Amniotic stem cell (primary cell): ENCODE results near the gene EIF4B.
A peak's percentile ranks its signal among the peaks of the same experiment; 100 is the strongest.
"Not testable (repeated sequence)": the region's sequence is repeated elsewhere in the genome, so short reads cannot be mapped to it uniquely, and the experiment has no call there.

Source experiments
- DNase-seq: peaks from one replicate; lab custom pipeline; 2025; lab: John Stamatoyannopoulos, UW

The EIF4B gene

DNA sequence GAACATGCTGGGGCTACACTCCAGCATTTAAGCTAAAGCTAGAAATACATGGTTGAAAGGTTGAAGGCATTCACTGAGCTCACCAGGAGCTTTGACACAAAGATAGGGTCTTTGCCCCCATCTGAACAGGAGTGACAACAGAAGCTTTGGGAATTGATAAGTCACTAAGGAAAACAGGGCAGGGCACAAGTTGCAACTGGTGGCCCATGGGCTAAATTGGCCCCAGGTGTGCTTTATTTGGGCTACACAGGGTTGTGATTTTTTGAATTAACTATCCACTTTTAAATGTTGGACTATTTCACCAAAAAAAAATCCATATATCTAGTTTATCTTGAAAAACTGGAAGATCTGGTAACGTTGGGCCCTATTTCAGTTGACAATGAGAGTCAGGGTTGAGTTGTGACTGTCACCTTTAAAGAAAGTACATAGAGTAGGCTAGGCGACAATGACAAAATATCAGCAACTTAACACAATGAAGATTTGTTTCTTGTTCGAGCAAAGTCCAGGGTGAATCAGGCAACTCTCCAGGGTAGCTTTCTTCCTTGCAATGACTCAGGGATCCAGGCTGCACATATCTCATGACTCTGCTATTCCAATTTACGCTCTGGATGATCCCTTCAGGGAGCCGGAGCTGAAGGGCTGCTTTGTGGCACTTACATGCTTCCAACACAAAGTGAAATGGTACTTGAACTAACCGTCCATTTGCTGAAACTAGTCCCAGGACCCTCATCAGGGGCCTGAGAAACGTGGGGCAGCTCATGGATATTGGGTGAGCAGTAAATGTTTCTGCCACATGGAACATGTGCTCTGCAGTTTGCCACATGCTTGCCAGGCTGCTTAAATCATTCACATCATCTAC is 13.3 kb upstream of the EIF4B start:
- no peak for DNase-seq

DNA sequence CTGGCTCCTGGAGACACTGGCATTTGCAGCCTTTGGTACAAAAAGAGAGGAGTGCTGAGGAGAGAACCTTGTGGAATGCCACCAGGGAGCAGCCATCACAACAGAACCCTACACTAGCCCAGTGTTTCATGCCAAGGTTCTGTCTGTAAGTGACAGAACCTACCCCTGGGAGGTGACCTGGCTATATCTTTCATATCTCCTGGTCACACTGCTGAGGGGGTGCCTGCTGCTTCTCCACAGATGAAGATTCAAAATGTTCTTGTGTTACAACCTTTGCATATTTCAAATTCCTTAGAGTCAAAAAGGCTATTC is 12.7 kb upstream of the EIF4B start:
- no peak for DNase-seq

DNA sequence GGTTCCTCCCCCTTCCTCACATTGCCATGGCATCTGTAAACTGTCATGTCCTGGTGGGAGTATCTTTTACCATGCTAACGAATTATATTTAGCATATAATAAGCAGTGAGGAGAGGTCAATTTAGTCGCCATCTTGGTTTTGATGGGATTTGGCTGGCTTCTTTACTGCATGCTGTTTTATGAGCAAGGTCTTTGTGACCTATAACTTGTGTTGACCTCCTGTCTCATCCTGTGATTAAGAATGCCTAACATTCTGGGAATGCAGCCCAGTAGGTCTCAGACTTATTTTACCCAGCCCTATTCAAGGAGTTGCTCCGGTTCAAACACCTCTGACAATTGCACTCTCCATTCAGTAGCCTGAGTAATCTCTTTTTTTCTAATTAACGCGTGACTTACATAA is 2.1 kb upstream of the EIF4B start:
- DNase-seq, result no peak

DNA sequence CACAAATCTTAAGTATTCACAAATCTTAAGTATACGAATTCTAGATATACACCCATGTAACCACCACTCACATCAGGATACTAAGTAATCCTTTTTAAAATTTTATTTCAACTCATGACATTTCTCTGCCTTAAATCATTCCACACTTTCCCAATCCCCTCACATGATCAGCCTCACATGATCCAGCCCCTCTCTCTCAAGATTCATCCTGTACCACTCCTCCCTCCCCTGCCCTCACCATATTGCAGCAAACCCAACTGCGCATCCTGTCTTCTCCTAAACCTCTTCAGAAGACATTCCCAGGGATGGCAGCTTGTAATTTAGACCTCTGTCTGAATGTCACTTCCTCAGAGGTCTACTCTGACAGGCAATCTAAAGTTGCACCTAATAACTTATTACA is 1.7 kb upstream of the EIF4B start:
- no peak for DNase-seq

DNA sequence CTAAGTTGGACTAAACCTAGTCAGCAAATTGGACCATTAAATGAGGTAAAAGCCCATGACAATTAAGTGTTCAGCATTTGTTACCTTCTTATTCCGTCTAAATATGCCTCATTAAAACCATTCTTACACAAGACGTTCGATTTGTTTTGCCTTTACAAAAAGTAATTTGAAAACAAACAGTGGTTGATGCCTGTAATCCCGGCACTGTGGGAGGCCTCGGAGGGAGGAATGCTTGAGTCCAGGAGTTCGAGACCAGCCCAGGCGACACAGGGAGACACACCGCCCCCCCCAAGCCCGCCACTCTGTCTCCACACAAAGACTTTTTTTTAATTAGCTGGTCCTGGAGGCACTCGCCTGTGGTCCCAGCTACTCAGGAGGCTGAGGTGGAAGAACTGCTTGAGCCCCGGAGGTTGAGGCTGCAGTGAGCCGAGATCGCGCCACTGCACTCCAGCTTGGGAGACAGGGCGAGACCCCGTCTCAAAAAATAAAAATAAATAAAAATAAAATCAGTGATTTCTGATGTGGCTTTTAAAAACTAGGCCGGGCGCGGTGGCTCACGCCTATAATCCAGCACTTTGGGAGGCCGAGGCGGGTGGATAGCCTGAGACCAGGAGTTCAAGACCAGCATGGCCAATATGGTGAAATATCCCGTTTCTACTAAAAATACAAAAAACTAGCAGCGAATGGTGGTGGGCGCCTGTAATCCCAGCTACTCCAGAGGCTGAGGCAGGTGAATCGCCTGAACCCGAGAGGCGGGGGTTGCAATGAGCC is 856 bp upstream of the EIF4B start:
- DNase-seq, result no peak

DNA sequence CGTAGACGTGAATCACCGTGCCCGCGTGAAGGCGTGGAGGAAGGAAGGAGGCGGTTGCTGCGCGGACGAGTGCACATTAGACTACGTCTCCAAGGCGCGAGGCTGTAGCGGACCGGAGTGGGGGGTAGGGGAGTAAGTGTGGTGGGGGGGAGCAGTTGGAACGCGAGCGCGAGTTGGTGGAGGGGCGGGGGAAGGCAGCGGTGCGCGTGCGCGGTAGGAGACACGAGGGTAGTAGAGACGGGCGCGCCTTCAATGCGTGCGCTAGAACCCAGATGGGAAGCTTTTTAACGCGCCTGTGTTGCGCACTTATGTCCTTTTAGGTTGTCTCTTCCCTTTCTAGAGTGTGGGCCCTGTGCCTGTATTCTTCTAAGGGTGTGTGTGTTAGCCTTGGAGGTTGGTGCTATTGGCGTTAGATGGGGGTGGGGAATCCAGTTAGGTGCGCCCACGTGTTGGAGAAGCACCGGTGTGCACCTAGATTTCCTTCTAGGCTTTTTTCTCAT is 604 bp downstream of the EIF4B start:
- DNase-seq, result peak; percentile 45

DNA sequence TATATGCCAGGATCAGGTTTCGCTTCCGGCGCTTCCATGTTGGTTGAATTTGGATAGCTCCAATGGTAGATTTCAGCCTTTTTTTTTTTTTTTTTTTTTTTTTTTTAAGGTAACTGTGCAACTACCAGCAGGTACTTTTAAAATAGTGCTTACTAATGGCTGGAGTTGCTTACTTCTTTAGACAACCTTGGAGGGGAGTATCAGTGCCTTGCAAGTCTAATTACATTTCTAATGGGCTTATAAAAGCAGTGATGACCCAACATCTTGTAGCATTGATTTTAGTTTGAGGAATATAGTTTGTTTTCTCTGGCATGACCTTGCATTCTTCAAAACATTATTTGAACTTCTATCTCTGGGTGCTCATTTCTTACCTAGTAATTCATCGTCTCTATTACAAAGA is 1.1 kb downstream of the EIF4B start:
- DNase-seq, result no peak

DNA sequence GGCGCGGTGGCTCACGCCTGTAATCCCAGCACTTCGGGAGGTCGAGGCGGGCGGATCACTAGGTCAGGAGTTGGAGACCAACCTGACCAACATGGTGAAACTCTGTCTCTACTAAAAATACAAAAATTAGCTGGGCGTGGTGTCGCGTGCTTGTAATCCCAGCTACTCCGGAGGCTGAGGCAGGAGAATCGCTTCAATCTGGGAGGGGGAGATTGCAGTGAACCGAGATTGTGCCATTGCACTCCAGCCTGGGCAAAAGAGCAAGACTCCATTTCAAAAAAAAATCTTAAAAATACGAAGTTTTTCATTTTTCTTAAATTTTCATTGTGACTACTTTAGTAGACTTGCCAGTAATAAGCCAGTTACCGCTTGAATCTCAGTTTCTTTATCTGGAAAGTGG is 2.5 kb downstream of the EIF4B start:
- not testable (repeated sequence) for DNase-seq

DNA sequence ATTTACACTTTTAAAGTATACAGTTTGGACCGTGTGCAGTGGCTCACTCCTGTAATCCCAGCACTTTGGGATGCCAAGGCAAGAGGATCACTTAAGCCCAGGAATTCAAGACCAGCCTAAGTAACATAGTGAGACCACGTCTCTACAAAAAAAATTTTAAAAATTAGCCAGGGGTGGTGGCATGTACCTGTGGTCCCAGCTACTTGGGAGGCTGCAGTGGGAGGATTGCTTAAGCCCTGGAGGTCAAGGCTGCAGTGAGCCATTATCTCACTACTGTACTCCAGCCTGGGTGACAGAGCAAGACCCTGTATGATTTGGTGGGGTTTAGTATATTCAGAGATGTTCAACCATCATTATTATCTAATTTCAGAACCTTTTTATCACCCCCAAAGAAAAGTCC is 4.7 kb downstream of the EIF4B start:
- DNase-seq, result no peak

DNA sequence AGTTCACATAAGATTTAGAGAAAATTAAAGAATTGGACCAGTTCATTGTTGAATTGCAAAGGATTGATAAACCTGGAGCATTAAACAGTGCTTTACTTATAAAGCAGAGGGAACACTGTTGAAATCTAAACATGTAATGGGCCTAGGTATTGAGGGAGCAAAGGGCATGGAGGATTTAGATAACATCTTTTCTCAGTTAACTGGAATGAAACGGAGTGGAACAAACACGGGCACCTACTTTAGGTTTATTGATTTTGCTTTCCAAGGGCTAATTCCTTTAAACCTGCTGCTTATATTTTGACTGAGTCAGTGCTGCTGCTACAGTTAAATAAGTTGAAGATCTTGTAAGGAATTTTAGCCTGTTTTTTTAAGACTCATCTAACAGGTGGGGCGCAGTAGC is 5.6 kb downstream of the EIF4B start:
- DNase-seq, result no peak

DNA sequence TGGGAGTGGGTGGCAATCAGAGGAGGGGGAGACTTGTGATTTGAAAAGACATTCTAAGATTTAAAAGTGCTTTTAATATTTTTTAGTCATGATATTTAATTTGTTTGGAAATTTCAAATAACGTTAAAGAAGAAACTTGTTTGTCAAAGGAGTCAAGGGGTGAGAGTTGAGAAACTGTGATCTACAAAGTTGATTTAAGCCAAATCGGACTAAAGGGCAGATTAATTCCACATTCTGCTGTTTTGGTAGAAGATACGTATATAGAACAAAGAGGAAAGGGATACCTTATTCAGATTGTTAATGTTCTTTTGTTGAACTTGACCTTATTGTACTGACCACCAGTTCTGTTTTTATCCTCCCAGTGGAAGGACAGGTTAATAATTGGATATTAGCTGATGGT is 6.7 kb downstream of the EIF4B start:
- no peak for DNase-seq

DNA sequence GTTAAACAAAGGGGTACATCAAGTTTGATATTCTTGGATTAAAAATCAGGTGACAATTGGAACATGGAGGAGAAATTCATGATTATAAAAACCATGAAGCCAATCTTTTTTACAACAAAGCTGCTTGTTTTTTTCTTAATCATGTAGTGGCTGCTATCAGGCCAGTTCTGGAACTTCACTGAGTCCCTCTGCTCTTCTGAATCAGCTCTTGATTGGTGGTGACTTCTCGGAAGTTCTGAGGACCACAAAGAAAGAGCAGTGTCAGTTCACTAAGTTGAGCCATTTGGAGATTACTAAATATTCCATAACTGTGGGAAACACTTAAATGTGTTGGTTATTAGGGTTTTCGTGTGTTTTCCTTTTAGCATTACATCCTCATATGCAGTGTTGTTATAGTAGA is 8.5 kb downstream of the EIF4B start:
- DNase-seq, result no peak

DNA sequence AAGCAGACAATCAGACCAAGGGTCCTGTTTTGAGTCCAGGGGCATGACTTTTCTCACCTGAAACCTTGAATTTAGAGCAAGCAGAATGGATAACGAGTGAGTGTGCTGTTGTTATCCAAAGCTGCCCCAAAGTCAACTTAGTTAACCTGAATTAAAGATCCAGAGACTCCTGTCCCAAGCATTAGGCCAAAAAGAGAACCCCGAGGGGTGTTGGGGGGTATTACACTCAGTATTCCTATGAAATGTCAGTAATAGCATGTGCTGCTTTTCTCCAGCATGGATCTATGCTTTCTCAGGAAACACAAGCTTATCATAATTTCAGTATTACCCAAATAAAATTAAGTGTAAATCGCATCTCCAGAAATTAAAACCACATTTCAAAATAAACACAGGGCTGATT is 19.0 kb downstream of the EIF4B start:
- DNase-seq, result no peak

DNA sequence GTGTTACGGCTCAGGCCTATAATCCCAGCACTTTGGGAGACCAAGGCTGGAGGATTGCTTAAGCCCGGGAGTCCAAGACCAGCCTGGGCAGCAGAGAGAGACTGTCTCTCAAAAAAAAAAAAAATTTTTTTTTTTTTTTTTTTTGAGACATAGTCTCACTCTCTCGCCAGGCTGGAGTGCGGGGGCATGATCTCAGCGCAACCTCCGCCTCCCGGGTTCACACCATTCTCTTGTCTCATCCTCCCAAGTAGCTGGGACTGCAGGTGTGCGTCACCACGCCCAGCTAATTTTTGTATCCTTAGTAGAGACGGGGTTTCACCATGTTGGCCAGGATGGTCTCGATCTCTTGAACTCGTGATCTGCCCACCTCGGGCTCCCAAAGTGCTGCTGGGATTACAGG is 20.8 kb downstream of the EIF4B start:
- not testable (repeated sequence) for DNase-seq

DNA sequence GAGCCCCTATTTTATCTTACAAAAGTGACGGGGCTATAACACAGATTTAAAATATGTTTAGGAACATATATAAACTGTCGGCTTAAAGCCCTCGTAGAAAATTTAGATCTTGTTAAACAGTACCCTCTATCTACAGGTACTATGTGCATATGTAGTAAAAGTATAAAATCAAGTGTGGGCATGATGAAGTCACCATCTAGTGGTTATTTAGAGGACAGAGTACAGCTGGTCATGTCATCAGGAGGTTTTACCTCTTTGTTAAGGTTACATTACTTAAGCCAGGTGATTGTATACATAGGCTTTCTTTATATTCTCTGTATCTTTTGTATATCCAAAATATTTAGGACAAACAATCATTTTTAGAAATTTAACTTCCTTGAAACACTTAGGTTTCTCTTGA is 25.4 kb downstream of the EIF4B start:
- no peak for DNase-seq

DNA sequence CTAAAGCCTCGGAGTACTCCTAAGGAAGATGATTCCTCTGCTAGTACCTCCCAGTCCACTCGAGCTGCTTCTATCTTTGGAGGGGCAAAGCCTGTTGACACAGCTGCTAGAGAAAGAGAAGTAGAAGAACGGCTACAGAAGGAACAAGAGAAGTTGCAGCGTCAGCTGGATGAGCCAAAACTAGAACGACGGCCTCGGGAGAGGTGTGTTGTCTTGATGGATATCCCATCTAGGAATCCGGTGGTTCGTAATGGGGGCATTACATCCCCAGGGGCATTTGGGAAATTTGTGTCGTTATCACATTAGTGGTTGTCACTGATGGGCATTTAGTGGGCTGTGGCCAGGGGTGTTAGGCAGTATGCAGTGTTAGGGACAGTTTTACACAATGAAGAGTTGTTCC is 27.6 kb downstream of the EIF4B start:
- DNase-seq, result not testable (repeated sequence)

DNA sequence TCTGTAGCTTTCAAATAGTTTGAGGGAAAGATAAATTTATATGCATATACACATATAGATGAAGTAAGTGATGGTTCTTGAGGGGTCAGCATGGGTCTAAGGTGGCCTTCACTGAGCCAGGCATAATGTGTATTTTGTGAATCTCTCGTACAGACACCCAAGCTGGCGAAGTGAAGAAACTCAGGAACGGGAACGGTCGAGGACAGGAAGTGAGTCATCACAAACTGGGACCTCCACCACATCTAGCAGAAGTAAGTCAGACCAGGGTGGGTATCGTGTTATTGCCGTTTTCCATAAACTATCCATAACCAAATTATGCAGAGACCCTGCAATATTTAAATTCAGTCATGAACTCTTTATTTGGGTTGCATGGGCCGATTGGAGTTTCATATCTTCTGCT is 28.2 kb downstream of the EIF4B start:
- DNase-seq, result no peak

DNA sequence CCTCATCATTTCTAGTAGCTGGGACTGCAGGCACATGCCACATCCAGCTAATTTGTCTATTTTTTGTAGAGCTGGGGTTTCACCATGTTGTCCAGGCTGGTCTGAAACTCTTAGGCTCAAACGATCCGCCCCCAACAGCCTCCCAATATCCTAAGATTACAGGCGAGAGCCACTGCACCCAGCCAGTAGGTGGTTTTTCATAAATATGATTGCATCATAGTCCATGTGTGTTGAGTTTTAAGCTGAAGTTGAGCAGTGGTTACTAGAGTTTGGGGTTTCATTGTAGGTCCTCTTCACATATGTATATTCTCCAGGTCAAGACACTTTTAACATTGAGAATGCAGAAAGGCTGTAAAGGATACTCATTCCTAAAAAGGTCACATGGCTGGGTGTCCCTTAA is 30.5 kb downstream of the EIF4B start:
- DNase-seq, result no peak

DNA sequence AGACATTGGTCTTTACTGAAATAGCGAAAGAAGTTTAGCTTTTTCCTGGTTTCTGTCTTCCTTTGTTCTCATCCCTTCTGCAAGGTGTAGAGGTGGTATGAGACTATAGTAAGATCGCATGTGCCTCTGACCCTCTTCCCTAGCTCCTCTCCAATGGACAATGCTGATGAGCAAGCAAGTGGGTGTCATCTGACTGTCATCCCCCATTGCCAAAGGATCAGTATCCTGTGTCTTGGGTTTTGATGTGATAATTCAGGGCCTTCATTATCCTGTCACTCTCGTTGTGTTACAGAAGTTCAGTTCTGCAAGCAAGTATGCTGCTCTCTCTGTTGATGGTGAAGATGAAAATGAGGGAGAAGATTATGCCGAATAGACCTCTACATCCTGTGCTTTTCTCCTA is 33.6 kb downstream of the EIF4B start:
- no peak for DNase-seq

DNA sequence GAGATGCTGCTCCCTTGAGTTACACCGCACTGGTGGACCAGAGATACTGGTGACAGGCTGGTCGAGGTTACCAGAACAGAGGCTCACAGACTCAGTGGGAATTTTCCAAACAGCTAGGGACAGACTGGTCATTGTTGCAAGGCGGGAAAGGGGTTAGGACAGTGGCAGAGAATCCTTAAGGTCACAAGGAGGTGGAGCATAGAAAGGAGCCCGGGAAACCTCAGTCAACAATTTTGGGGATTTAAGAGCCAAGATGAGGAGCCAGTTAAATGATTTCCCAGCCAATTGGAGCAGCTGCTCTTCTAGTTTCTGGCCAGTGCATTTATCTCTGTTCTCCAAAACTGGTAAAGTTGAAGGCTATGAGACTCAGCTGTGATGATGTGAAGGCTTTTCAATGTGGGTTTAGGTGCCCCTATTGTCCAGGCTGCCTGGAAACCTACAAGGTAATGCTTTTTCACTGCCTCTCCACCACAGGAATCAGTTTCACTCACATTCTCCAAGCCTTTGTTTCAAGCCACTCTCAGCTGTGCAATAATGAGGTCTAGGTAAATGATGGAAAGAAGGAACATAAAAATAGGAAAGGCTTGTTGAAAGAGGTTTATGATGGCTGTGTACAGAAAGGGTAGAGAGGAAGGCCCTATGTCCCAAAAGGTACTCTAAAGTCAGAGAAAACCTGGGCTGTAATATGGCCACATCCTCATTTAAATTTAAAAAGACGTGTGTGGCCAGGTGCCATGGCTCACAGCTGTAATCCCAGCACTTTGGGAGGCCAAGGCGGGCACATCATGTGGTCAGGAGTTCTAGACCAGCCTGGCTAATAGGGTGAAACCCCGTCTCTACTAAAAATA is 36.6 kb downstream of the EIF4B start:
- DNase-seq, result no peak

DNA sequence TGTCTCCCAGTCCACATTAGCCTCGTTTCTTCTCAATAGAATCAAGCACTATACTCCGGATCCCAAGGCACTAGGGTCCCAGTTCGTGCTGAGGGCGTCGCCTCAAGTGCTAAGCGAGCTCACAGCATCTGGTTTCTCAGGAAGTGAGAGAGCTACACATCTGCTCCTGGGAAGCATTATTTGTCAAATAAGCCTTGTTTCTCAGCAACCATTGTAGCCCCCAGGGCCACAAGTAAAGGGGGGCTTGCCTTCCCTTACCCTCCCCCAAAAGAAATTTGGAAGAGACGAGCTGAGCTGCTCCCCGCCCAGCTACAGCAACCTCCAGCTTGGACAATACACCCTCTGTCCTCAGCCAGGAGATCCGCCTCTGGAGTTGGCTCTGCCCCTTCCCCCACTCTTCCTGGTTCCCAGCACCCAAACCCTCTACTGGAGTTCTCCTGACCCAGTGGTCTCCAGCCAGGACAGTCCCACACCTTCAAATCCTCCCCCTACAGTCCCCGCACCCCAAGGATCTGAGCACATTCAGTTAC is 37.9 kb downstream of the EIF4B start:
- DNase-seq, result no peak
